Measurements from ENCODE around the gene NRF1.
"Not testable (repeated sequence)": the region's sequence is repeated elsewhere in the genome, so short reads cannot be mapped to it uniquely, and the experiment has no call there.

The NRF1 gene

DNA sequence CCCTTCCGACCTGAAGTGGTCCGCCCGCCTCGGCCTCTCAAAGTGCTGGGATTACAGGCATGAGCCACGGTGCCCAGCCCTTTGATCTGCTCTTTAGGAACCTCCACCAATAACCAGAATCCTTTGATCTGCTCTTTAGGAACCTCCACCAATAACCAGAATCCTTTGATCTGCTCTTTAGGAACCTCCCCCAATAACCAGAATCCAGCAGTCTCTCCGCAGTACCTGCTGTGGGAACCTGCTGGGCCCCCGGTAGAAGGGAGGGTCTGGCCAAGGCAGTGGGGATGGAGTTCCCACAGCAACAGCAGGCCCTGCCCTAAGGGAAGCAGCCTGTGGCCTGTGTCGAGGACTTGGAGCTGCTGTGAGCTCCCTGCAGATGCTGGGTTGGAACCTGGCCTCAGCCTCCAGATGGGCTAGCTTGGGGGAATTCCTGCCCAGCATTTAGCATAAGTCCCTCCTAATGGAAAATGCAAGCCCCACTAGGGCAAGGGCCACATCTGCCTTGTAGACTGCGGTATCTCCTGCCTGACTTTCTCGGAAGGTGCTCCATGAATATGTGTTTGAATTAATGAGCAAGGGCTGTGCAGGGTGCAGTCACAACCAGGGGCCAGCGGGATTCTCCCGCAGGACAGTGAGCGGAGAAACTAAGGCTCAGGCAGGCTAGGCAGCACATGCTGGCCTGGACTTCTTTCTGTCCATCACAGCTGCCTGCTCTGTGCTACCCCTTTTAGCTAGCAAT is 175.5 kb downstream of the NRF1 start:
- H3K4me3 ChIP-seq (ENCODE audit: low read depth, low read length), result no peak overlapping the region
- no peak for DNase-seq (ENCODE audit: low read depth)

- no peak overlapping the region for H3K4me3 ChIP-seq (ENCODE audit: low read depth, low read length)
- DNase-seq (ENCODE audit: low read depth), result no peak
These were observed 177.5 kb downstream of the NRF1 start for GRCh38 chr7:129789000-129789399.

- no peak overlapping the region for H3K4me3 ChIP-seq (ENCODE audit: low read depth, low read length)
- DNase-seq (ENCODE audit: low read depth), result no peak
These were observed 178.1 kb downstream of the NRF1 start for GRCh38 chr7:129789652-129790051.

DNA sequence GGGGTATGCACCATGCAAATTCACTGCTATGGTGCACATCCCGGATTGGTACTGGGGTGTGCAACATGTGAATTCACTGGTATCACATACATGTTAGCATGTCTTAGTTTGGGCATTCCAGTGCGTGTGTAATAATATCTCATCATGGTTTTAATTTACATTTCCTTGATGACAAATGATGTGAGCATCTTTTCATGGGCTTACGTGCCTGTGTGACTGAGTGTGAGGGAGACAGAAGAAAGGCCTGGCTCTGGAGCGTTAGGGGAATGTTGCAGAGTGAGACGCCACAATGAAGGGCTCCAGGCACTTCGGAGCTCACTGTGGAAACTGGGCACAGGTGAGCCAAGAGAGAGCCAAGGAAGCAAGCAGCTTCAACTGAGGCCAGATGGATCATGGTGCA is 178.6 kb downstream of the NRF1 start:
- H3K4me3 ChIP-seq (ENCODE audit: low read depth, low read length), result no peak overlapping the region
- no peak for DNase-seq (ENCODE audit: low read depth)

GRCh38 chr7:129792721-129793120 is 181.2 kb downstream of the NRF1 start:
- DNase-seq (ENCODE audit: low read depth), result no peak
- H3K4me3 ChIP-seq (ENCODE audit: low read depth, low read length), result no peak overlapping the region

- no peak overlapping the region for H3K4me3 ChIP-seq (ENCODE audit: low read depth, low read length)
- no peak for DNase-seq (ENCODE audit: low read depth)
These were observed 182.2 kb downstream of the NRF1 start for GRCh38 chr7:129793506-129794310.

- not testable (repeated sequence) for H3K4me3 ChIP-seq (ENCODE audit: low read depth, low read length); DNase-seq (ENCODE audit: low read depth)
These were observed 182.9 kb downstream of the NRF1 start for GRCh38 chr7:129794461-129794860.

- DNase-seq (ENCODE audit: low read depth), result no peak
- H3K4me3 ChIP-seq (ENCODE audit: low read depth, low read length), result no peak overlapping the region
These were observed 184.8 kb downstream of the NRF1 start for GRCh38 chr7:129796186-129796775.

- no peak overlapping the region for H3K4me3 ChIP-seq (ENCODE audit: low read depth, low read length)
- DNase-seq (ENCODE audit: low read depth), result no peak
These were observed 185.8 kb downstream of the NRF1 start for GRCh38 chr7:129797214-129797789.

DNA sequence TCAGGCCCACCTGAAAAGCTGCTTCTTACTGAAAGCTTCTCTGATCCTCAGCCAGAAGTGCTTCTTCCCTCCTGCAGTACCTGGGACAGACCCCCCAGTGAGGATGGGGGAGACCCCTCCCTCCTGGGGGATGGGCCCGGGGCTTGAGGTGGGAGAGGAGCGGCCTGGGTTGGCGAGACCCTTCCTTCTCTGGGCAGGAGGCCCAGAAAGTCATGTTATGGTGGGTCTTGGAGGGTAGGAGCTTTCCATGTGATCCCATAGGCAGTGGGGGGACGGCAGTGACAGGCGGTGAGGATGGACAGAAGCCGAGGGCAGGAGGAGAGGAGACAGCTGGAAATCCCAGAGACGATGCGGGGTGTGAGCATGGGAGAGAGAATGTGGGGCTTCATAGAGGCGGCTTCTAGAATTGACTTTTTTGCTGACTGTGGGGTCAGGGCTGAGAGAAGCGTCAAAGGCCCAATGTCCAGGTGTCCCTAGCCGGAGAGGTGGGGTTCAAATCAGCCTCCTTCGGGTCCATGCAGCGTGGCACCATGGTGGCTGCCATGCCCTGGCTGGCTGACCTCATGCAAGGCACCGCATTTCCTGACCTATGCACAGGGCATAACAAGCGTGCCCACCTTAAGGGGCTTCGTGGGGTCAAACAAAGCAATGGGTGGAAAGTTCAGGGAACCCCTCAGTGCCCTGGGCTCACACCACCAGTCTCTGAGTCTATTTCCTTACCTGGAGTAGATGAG is 187.3 kb downstream of the NRF1 start:
- no peak for DNase-seq (ENCODE audit: low read depth)
- no peak overlapping the region for H3K4me3 ChIP-seq (ENCODE audit: low read depth, low read length)

- DNase-seq (ENCODE audit: low read depth), result no peak
These were observed 187.9 kb downstream of the NRF1 start for GRCh38 chr7:129799350-129799955.

GRCh38 chr7:129800901-129801300 is 189.4 kb downstream of the NRF1 start:
- no peak overlapping the region for H3K4me3 ChIP-seq (ENCODE audit: low read depth, low read length)
- no peak for DNase-seq (ENCODE audit: low read depth)

More at GRCh38 chr7:129799350-129799955, 187.9 kb downstream of the NRF1 start:
- H3K4me3 ChIP-seq (ENCODE audit: low read depth, low read length), result no peak overlapping the region

DNA sequence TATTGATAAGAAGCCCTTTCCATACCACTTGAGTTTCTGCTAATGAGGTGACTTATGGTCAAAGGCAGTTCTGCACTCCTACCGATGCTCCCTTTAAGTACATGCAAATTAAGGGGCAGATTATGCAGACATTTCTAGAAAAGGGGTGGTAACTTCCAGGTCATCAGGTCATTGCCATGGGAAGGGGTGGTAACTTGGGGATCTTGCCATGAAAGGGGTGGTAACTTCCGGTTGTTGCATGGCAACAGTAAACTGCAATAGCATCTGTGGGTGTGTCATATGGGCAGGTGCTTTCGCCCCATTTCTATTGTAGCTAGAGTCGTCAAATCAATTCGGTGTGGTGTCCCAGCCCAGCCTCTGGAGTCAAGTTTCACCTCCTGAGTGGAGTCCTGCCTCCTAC is 190.4 kb downstream of the NRF1 start:
- DNase-seq (ENCODE audit: low read depth), result no peak
- no peak overlapping the region for H3K4me3 ChIP-seq (ENCODE audit: low read depth, low read length)

DNA sequence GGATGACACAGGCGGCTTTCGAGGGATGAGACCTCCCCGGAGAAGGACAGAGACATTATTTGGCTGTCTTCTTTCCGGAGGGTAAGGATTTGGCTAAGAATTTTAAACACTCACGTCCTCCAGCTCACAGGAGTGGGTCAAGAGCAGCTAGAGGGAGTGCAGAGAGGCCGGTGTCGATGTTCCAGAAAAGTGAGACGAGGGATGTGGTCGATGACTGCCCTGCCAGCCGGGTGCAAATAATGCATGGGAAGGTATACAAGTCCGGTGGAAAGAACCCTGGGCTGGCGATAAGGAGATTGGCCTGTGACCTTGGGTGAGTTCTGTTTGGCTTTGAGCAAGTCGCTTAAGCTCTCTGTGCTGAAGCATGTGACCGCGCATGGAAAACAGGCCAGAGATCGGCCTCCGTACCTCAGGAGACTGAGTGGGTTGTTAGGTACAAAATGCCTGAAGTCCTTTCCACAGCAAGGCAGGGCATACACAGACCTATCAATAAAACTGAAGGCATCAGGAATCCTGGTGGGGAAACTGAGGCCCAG is 192.1 kb downstream of the NRF1 start:
- H3K4me3 ChIP-seq (ENCODE audit: low read depth, low read length), result no peak overlapping the region
- no peak for DNase-seq (ENCODE audit: low read depth)

- no peak for DNase-seq (ENCODE audit: low read depth)
- H3K4me3 ChIP-seq (ENCODE audit: low read depth, low read length), result no peak overlapping the region
These were observed 192.8 kb downstream of the NRF1 start for GRCh38 chr7:129804111-129804889.

DNA sequence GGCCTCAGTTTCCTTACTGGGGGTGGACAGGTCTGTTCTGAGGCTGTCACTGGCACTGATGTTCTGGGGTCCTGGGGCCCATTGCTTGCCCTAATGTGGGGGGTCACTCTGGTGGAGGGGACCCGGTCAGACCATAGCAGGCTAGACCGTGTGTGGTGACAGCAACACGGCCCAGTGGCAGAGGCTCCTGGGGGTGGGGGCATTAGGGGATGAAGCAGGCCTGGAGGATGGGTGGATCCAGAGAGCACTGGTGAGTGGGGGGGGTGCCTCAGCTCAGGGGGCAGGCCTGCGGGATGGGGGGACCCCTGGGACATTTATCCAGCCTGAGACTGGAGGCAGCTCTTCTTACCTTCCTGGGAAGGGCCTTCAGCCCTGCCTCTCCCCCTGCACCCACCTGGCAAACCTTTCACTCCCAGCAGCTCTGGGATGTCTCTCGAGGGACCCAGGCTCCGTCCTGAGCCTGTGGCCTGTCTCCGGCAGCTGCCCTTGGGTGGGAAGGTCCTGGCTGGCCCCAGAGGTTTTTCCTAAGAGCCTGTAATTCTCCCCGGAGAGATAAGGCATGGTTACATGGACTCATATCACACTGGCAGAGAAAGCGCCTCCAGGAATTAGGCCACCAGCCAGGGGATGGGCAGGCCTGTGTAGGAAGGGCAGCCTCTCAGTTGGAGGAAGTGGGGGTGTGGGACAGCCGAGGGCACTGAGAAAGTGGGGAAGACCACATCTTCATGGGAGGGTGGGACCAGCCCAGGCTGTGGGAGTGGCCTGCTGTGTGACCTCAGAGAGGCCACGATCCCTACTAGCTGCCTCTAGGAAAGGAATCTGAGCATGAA is 193.6 kb downstream of the NRF1 start:
- DNase-seq (ENCODE audit: low read depth), result no peak
- no peak overlapping the region for H3K4me3 ChIP-seq (ENCODE audit: low read depth, low read length)
